ENCODE measurements around the gene MAST4. TPM values are rescaled to one million over a fixed set of nuclear protein-coding genes. Genes with fewer than 3 reads are reported as not detected.

Gene MAST4
- total RNA-seq, 1 experiment from 2014 or later = 4.7 TPM

GRCh38 chr5:67202828-67203227 is 606.6 kb downstream of the MAST4 start:
- no peak for DNase-seq (ENCODE audit: low spot score)

- DNase-seq (ENCODE audit: low spot score) = no peak
Measured at GRCh38 chr5:67203701-67204074, 607.5 kb downstream of the MAST4 start.

- no peak for DNase-seq (ENCODE audit: low spot score)
Measured at GRCh38 chr5:67204821-67205220, 608.6 kb downstream of the MAST4 start.

GRCh38 chr5:67205981-67206380 is 609.8 kb downstream of the MAST4 start:
- DNase-seq (ENCODE audit: low spot score) = no peak

GRCh38 chr5:67206461-67206860 is 610.3 kb downstream of the MAST4 start:
- no peak for DNase-seq (ENCODE audit: low spot score)

- DNase-seq (ENCODE audit: low spot score) = peak; percentile 84
Measured at GRCh38 chr5:67206929-67207328, 610.7 kb downstream of the MAST4 start.

GRCh38 chr5:67208403-67208802 is 612.2 kb downstream of the MAST4 start:
- no peak for DNase-seq (ENCODE audit: low spot score)

- DNase-seq (ENCODE audit: low spot score) = peak; percentile 92
Measured at GRCh38 chr5:67209141-67209771, 613.1 kb downstream of the MAST4 start.

GRCh38 chr5:67211926-67212325 is 615.7 kb downstream of the MAST4 start:
- DNase-seq (ENCODE audit: low spot score) = no peak

- no peak for DNase-seq (ENCODE audit: low spot score)
Measured at GRCh38 chr5:67214036-67214435, 617.8 kb downstream of the MAST4 start.

- peak; percentile 91 for DNase-seq (ENCODE audit: low spot score)
Measured at GRCh38 chr5:67214707-67215447, 618.7 kb downstream of the MAST4 start.

GRCh38 chr5:67215519-67216471 is 619.6 kb downstream of the MAST4 start:
- peak; percentile 72 for DNase-seq (ENCODE audit: low spot score)

- no peak for DNase-seq (ENCODE audit: low spot score)
Measured at GRCh38 chr5:67216564-67216963, 620.4 kb downstream of the MAST4 start.

All from HT-29 (cell line).